Liver (tissue), 3 donors: ENCODE data around the gene ARHGEF25.

ENCODE experiments used
- EGR1 ChIP-seq, 2 donors: IDR thresholded peaks; 2 replicates each; pipeline ENCODE4 v1.6.1; 2016 to 2018; ENCODE audit warnings: antibody characterized with exemption in 2 of 2, low read depth in 2 of 2
- FOXA1 ChIP-seq: IDR thresholded peaks from 2 replicates; pipeline ENCODE4 v1.6.1; 2016; ENCODE audit warnings: antibody characterized with exemption
- GABPA ChIP-seq, 2 donors: IDR thresholded peaks in 1 of 2; conservative IDR thresholded peaks in 1 of 2; 2 replicates each; pipeline ENCODE4 v1.6.1; 2016; ENCODE audit warnings: antibody characterized with exemption in 2 of 2, mild to moderate bottlenecking in 1 of 2, moderate library complexity in 1 of 2
- RAD21 ChIP-seq, 2 donors: IDR thresholded peaks; 2 replicates each; pipeline ENCODE4 v1.6.1; 2016; ENCODE audit warnings: antibody characterized with exemption in 2 of 2, mild to moderate bottlenecking in 2 of 2
- RXRA ChIP-seq, 2 donors: IDR thresholded peaks; 2 replicates each; pipeline ENCODE4 v1.6.1; 2017 to 2018; ENCODE audit warnings: antibody characterized with exemption in 2 of 2, mild to moderate bottlenecking in 1 of 2
- SP1 ChIP-seq: IDR thresholded peaks from 2 replicates; pipeline ENCODE4 v1.6.1; 2018; ENCODE audit warnings: antibody characterized with exemption, mild to moderate bottlenecking
- TAF1 ChIP-seq: conservative IDR thresholded peaks from 2 replicates; pipeline ENCODE4 v1.6.1; 2016; ENCODE audit warnings: antibody characterized with exemption, mild to moderate bottlenecking
- YY1 ChIP-seq: IDR thresholded peaks from 2 replicates; pipeline ENCODE4 v1.6.1; 2016; ENCODE audit warnings: antibody characterized with exemption, mild to moderate bottlenecking
- TF ChIP-seq, protein P1 (sequence below): fragments of 150-350 bp; IDR thresholded peaks from 2 replicates; pipeline ENCODE4 v1.5.1; 2017; ENCODE audit warnings: improper control_type of control experiment, low read depth, low read length; ENCODE audit not compliant: missing input control
- TF ChIP-seq, protein P2 (sequence below): IDR thresholded peaks from 2 replicates; pipeline ENCODE4 v1.6.1; 2016; ENCODE audit warnings: antibody characterized with exemption
- donor health status: healthy.
- donor health status: healthy.

DNA sequence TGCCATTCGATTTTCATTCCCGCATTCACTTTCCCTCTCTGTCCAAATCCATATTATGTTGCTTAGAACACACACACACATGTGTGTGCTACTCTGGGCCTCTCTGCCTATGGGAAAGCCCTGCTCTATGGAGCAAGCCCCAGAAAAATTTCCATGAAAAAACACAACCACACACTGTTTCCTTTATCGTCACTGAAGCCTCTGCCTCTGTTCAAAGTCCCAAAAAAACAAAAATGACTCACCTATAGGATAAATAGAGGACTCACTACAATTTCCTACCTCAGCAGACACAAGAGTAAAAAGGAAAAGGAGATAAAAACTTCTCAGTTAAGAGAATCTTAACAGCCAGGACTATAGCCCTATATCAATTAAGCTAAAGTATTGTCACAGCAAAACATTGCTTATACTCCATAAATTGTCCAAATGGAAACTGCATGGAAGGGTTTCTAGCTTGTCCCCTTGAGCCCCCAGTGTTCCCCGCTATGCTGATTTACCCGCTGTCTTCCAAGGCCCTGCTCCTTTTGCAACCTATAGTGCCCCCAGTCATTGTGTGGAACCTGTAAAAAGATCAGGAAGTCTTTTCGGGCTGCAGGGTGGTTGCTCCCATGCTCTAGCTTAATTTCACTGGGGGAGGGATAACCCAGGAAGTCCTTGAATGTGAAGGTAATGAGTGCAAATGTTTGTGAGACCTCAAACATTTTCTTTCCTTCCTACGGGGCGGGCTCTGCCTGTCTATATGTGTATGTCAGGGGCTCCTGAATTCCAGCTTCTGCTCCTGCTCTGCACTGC, 31.4 kb upstream of the ARHGEF25 start:
- TF ChIP-seq RAD21 (IDR thresholded peaks at IDR 0.05) (no peak), FOXA1 (no peak), SP1 (no peak), TAF1 (no peak), RXRA (IDR thresholded peaks at IDR 0.05) (no peak), GABPA (IDR thresholded peaks at IDR 0.05 in 1 of 2, conservative IDR thresholded peaks at IDR 0.05 in 1 of 2) (no peak), EGR1 (IDR thresholded peaks at IDR 0.05; ENCODE audit: low read depth in 2 of 2) (no peak), YY1 (no peak)
- TF ChIP-seq, protein P1, sequence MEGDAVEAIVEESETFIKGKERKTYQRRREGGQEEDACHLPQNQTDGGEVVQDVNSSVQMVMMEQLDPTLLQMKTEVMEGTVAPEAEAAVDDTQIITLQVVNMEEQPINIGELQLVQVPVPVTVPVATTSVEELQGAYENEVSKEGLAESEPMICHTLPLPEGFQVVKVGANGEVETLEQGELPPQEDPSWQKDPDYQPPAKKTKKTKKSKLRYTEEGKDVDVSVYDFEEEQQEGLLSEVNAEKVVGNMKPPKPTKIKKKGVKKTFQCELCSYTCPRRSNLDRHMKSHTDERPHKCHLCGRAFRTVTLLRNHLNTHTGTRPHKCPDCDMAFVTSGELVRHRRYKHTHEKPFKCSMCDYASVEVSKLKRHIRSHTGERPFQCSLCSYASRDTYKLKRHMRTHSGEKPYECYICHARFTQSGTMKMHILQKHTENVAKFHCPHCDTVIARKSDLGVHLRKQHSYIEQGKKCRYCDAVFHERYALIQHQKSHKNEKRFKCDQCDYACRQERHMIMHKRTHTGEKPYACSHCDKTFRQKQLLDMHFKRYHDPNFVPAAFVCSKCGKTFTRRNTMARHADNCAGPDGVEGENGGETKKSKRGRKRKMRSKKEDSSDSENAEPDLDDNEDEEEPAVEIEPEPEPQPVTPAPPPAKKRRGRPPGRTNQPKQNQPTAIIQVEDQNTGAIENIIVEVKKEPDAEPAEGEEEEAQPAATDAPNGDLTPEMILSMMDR: no peak
- TF ChIP-seq, protein P2, sequence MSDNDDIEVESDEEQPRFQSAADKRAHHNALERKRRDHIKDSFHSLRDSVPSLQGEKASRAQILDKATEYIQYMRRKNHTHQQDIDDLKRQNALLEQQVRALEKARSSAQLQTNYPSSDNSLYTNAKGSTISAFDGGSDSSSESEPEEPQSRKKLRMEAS: no peak
